Naive thymus-derived CD4-positive, alpha-beta T cell (primary cell): ENCODE results near the gene ACSF3. TPM values are rescaled to one million over a fixed set of nuclear protein-coding genes. Genes with fewer than 3 reads are reported as not detected.

Experiments used
- ATAC-seq: fragments of 150-1000 bp; cut with Tn5 transposase; 2 replicates; pipeline ENCODE4 v1.10.0; 2021; ENCODE audit warnings: mild to moderate bottlenecking, moderate library complexity
- CTCF ChIA-PET: fragments of 350-600 bp; sonication (Branson Sonifier 250); formaldehyde crosslinking; loops from one replicate; lab custom pipeline; 2021; ENCODE audit warnings: antibody characterized with exemption; lab: Charles Lee
- POLR2A ChIA-PET: fragments of 350-600 bp; sonication (Branson Sonifier 250); formaldehyde crosslinking; loops from one replicate; lab custom pipeline; 2021; ENCODE audit warnings: antibody characterized with exemption, inconsistent platforms; lab: Charles Lee
- DNase-seq, 9 donors: peaks; one replicate each; pipeline versions ENCODE4 v3.0.0 to v3.0.0-alpha.2; 2020 to 2022; ENCODE audit warnings: mixed read lengths in 1 of 9
- H3K27ac ChIP-seq: one replicate; pipeline ENCODE4 v1.7.0; 2013; ENCODE audit warnings: mild to moderate bottlenecking, low read depth, low read length, moderate library complexity
- H3K27me3 ChIP-seq, 2 donors: one replicate each; pipeline ENCODE4 v1.7.0; 2013; ENCODE audit warnings: low read length in 2 of 2, mild to moderate bottlenecking in 2 of 2, moderate library complexity in 2 of 2; ENCODE audit not compliant: control insufficient read depth in 2 of 2, insufficient read depth in 2 of 2
- H3K36me3 ChIP-seq, 3 experiments: 1 replicate in 2 of 3; 2 replicates in 1 of 3; pipeline ENCODE4 v1.7.0; 2013; ENCODE audit warnings: low read length in 3 of 3, mild to moderate bottlenecking in 3 of 3, moderate library complexity in 1 of 3; ENCODE audit not compliant: insufficient read depth in 3 of 3, control insufficient read depth in 2 of 3
- H3K4me1 ChIP-seq, 2 donors: one replicate each; pipeline ENCODE4 v1.7.0; 2013; ENCODE audit warnings: low read length in 2 of 2, mild to moderate bottlenecking in 2 of 2, moderate library complexity in 1 of 2; ENCODE audit not compliant: control insufficient read depth in 2 of 2, insufficient read depth in 2 of 2
- H3K4me3 ChIP-seq: 2 replicates; pipeline ENCODE4 v1.7.0; 2013; ENCODE audit warnings: mild to moderate bottlenecking, low read length
- H3K9me3 ChIP-seq, 3 experiments: 1 replicate in 2 of 3; 2 replicates in 1 of 3; pipeline ENCODE4 v1.7.0; 2013; ENCODE audit warnings: low read length in 3 of 3; ENCODE audit not compliant: control insufficient read depth in 2 of 3
- H3K27ac Mint-ChIP-seq, 9 donors: one replicate each; pipeline ENCODE4 v1.8.0; 2020 to 2022; ENCODE audit warnings: mixed read lengths in 9 of 9, mild to moderate bottlenecking in 8 of 9, moderate library complexity in 5 of 9, inconsistent platforms in 2 of 9
- H3K27me3 Mint-ChIP-seq, 5 donors: one replicate each; pipeline ENCODE4 v1.8.0; 2021 to 2022; ENCODE audit warnings: mixed read lengths in 5 of 5, mild to moderate bottlenecking in 1 of 5
- H3K36me3 Mint-ChIP-seq, 5 donors: one replicate each; pipeline ENCODE4 v1.8.0; 2020 to 2022; ENCODE audit warnings: mixed read lengths in 5 of 5, mild to moderate bottlenecking in 3 of 5, inconsistent platforms in 1 of 5
- H3K4me1 Mint-ChIP-seq, 7 donors: one replicate each; pipeline ENCODE4 v1.8.0; 2020 to 2022; ENCODE audit warnings: mixed read lengths in 7 of 7, mild to moderate bottlenecking in 3 of 7, inconsistent platforms in 1 of 7
- H3K4me3 Mint-ChIP-seq, 10 donors: one replicate each; pipeline ENCODE4 v1.8.0; 2020 to 2022; ENCODE audit warnings: mild to moderate bottlenecking in 10 of 10, mixed read lengths in 10 of 10, moderate library complexity in 6 of 10, inconsistent platforms in 2 of 10
- H3K9me3 Mint-ChIP-seq, 11 donors: one replicate each; pipeline ENCODE4 v1.8.0; 2020 to 2022; ENCODE audit warnings: mixed read lengths in 11 of 11, mild to moderate bottlenecking in 4 of 11, inconsistent platforms in 1 of 11, moderate library complexity in 1 of 11
- intact Hi-C, 2 donors: fragments of 100-400 bp; cut with micrococcal nuclease; formaldehyde crosslinking; loops; one replicate each; pipeline ENCODE4 v1.15.1; 2023
- polyA plus RNA-seq, 2 donors: library from polyadenylated mRNA; unstranded; fragments of 300-500 nt; fragmentation: Illumina TruSeq; gene quantifications; one replicate each; pipeline ENCODE4 v1.2.3, GENCODE V29; 2021
- total RNA-seq, 6 experiments: library from RNA in 5 of 6; stranded (reverse) in 5 of 6; gene quantifications; 1 replicate in 5 of 6; 2 replicates in 1 of 6; pipeline ENCODE4 v1.2.3 and lab custom pipeline; 2021 to 2026

ACSF3 gene
- total and polyA plus RNA-seq, 7 experiments from 2014 or later = 26.2 to 84.1 (median 68.5) TPM

GRCh38 chr16:89172171-89172527 is 78.5 kb downstream of the ACSF3 start:
- POLR2A ChIA-PET = no interaction called here
- no peak for DNase-seq

GRCh38 chr16:89172528-89173173 is 79.0 kb downstream of the ACSF3 start:
- no peak overlapping the region for H3K27ac ChIP-seq
- ATAC-seq (no peak), DNase-seq (no peak)
- Mint-ChIP-seq H3K4me3 (peak overlapping the region in 1 of 10 donors; percentile 13), H3K36me3 (no peaks in the 10 kb centered on the region), H3K27ac (peak overlapping the region in 2 of 9 donors; percentile 38 to 43), H3K9me3 (no peaks in the 10 kb centered on the region), H3K4me1 (peaks cover 6 to 9% (median 7%) of the 10 kb centered on the region in 7 donors), H3K27me3 (peaks cover 0 to 6% (median 0%) of the 10 kb centered on the region in 5 donors)
- H3K4me3 ChIP-seq = no peak overlapping the region
- ChIA-PET POLR2A (interaction anchor here (1.1 kb wide), 1 partner anchor 316 kb away, joined by 3 read pairs; the partner anchor contains the start of genes GALNS and TRAPPC2L), CTCF (no interaction called here)
- H3K27me3 ChIP-seq = no peaks in the 10 kb centered on the region
- H3K9me3 ChIP-seq = no peaks in the 10 kb centered on the region
- H3K36me3 ChIP-seq = no peaks in the 10 kb centered on the region
- peaks cover 8 to 14% of the 10 kb centered on the region in 2 donors for H3K4me1 ChIP-seq
- intact Hi-C loops = loop anchor here in 1 of 2 donors (5.0 to 10.0 kb wide), 2 partner anchors 390 to 718 kb away; partner anchors contain the start of genes RPL13 and ZFPM1

More at GRCh38 chr16:89172171-89172527, 78.5 kb downstream of the ACSF3 start:
- Mint-ChIP-seq H3K9me3 (no peaks in the 10 kb centered on the region), H3K36me3 (no peaks in the 10 kb centered on the region), H3K27me3 (peaks cover 0 to 6% (median 0%) of the 10 kb centered on the region in 5 donors), H3K4me1 (peaks cover 6 to 10% (median 7%) of the 10 kb centered on the region in 7 donors), H3K4me3 (no peak overlapping the region), H3K27ac (no peak overlapping the region)
- Histone ChIP-seq H3K36me3 (no peaks in the 10 kb centered on the region), H3K4me1 (peaks cover 8 to 19% of the 10 kb centered on the region in 2 donors), H3K27ac (no peak overlapping the region), H3K27me3 (no peaks in the 10 kb centered on the region), H3K9me3 (no peaks in the 10 kb centered on the region), H3K4me3 (no peak overlapping the region)
- intact Hi-C loops = loop anchor here in 1 of 2 donors (5.0 to 10.0 kb wide), 2 partner anchors 390 to 717 kb away; partner anchors contain the start of genes RPL13 and ZFPM1
- CTCF ChIA-PET = no interaction called here
- no peak for ATAC-seq

- Mint-ChIP-seq H3K4me1 (peaks cover 6 to 9% (median 7%) of the 10 kb centered on the region in 7 donors), H3K9me3 (no peaks in the 10 kb centered on the region), H3K4me3 (no peak overlapping the region), H3K27me3 (peaks cover 0 to 6% (median 0%) of the 10 kb centered on the region in 5 donors), H3K27ac (no peak overlapping the region), H3K36me3 (no peaks in the 10 kb centered on the region)
- ATAC-seq (no peak), DNase-seq (no peak)
- Histone ChIP-seq H3K27ac (no peak overlapping the region), H3K9me3 (no peaks in the 10 kb centered on the region), H3K36me3 (no peaks in the 10 kb centered on the region), H3K4me1 (peaks cover 8 to 13% of the 10 kb centered on the region in 2 donors), H3K4me3 (no peak overlapping the region), H3K27me3 (no peaks in the 10 kb centered on the region)
- ChIA-PET CTCF (interaction anchor here (1.6 kb wide), 1 partner anchor 40 kb away, joined by 3 read pairs; no protein-coding TSS in a partner anchor), POLR2A (interaction anchor here (1.1 kb wide), 2 partner anchors 11 to 316 kb away, joined by 3 read pairs; partner anchors contain the start of genes GALNS and TRAPPC2L)
- intact Hi-C loops = loop anchor here in 1 of 2 donors (5.0 to 10.0 kb wide), 2 partner anchors 389 to 719 kb away; partner anchors contain the start of genes RPL13 and ZFPM1
Measured at GRCh38 chr16:89173174-89173921, 79.7 kb downstream of the ACSF3 start.

- no peaks in the 10 kb centered on the region for H3K9me3 Mint-ChIP-seq
- Histone ChIP-seq H3K36me3 (no peaks in the 10 kb centered on the region), H3K4me3 (no peak overlapping the region), H3K9me3 (no peaks in the 10 kb centered on the region), H3K27ac (no peak overlapping the region), H3K27me3 (no peaks in the 10 kb centered on the region), H3K4me1 (peaks cover 8 to 13% of the 10 kb centered on the region in 2 donors)
- no peaks in the 10 kb centered on the region for H3K36me3 Mint-ChIP-seq
- H3K27ac Mint-ChIP-seq = no peak overlapping the region
- ATAC-seq = no peak
- H3K4me1 Mint-ChIP-seq = peaks cover 6 to 9% (median 7%) of the 10 kb centered on the region in 7 donors
- H3K27me3 Mint-ChIP-seq = peaks cover 0 to 6% (median 0%) of the 10 kb centered on the region in 5 donors
- CTCF ChIA-PET = interaction anchor here (1.6 kb wide), 1 partner anchor 39 kb away, joined by 3 read pairs; no protein-coding TSS in a partner anchor
- DNase-seq = no peak
- intact Hi-C loops = loop anchor here in 1 of 2 donors (5.0 to 10.0 kb wide), 2 partner anchors 388 to 719 kb away; partner anchors contain the start of genes RPL13 and ZFPM1
- POLR2A ChIA-PET = interaction anchor here (1.1 kb wide), 2 partner anchors 10 to 317 kb away, joined by 3 read pairs; partner anchors contain the start of genes GALNS and TRAPPC2L
- no peak overlapping the region for H3K4me3 Mint-ChIP-seq
Measured at GRCh38 chr16:89174055-89174827, 80.6 kb downstream of the ACSF3 start.

GRCh38 chr16:89174877-89175276 is 81.2 kb downstream of the ACSF3 start:
- Mint-ChIP-seq H3K9me3 (no peaks in the 10 kb centered on the region), H3K4me1 (peaks cover 6 to 9% (median 7%) of the 10 kb centered on the region in 7 donors), H3K36me3 (no peaks in the 10 kb centered on the region), H3K27me3 (peaks cover 0 to 6% (median 0%) of the 10 kb centered on the region in 5 donors), H3K4me3 (no peak overlapping the region), H3K27ac (no peak overlapping the region)
- CTCF ChIA-PET = interaction anchor here (1.6 kb wide), 1 partner anchor 39 kb away, joined by 3 read pairs; no protein-coding TSS in a partner anchor
- H3K27ac ChIP-seq = no peak overlapping the region
- H3K27me3 ChIP-seq = no peaks in the 10 kb centered on the region
- POLR2A ChIA-PET = no interaction called here
- no peak for DNase-seq
- H3K9me3 ChIP-seq = no peaks in the 10 kb centered on the region
- no peak overlapping the region for H3K4me3 ChIP-seq
- intact Hi-C loops = loop anchor here in 1 of 2 donors (5.0 to 10.0 kb wide), 2 partner anchors 387 to 720 kb away; partner anchors contain the start of genes RPL13 and ZFPM1
- H3K36me3 ChIP-seq = no peaks in the 10 kb centered on the region
- ATAC-seq = no peak
- H3K4me1 ChIP-seq = peaks cover 8 to 12% of the 10 kb centered on the region in 2 donors
